ENCODE results near the gene RBBP4.

DNA sequence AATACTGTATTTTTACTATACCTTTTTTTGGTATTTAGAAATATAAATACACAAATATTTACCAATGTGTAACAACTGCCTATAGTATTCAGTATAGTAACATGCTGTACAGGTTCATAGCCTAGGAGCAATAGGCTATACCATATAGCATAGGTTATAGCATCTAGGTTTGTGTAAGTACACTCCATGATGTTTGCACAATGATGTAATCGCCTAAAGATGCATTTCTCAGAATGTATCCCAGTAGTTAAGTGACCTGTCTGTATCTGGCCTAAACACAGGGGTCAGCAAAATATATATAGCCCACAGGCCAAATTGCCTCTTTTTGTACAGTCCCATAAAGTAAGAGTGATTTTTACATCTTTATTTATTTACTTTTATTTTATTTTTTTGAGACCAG, 24.8 kb upstream of the RBBP4 start:
- no peak for TF ChIP-seq CTCF (IDR thresholded peaks at IDR 0.05)
- TF ChIP-seq POLR2A (IDR thresholded peaks at IDR 0.05): no peak
- TF ChIP-seq POLR2AphosphoS5 (IDR thresholded peaks at IDR 0.05; ENCODE audit: insufficient read depth in 1 of 2, low read depth in 1 of 2): no peak
